Measurements from ENCODE around the gene ZNF783.
"Not testable (repeated sequence)": the region's sequence is repeated elsewhere in the genome, so short reads cannot be mapped to it uniquely, and the experiment has no call there.

Gene ZNF783

GRCh38 chr7:149330914-149331567 is 69.0 kb downstream of the ZNF783 start:
- FAIRE-seq (no peak), DNase-seq (ENCODE audit: insufficient read length) (no peak)
- no peak for TF ChIP-seq TAF1 (IDR thresholded peaks at IDR 0.05; ENCODE audit: borderline replicate concordance, low read depth, low read length)

- not testable (repeated sequence) for FAIRE-seq; DNase-seq (ENCODE audit: insufficient read length)
These were observed 70.8 kb downstream of the ZNF783 start for GRCh38 chr7:149332602-149333320.

- TF ChIP-seq POLR2A (IDR thresholded peaks at IDR 0.05; ENCODE audit: low read depth, low read length) (no peak), POLR2AphosphoS5 (IDR thresholded peaks at IDR 0.05; ENCODE audit: low read depth, low read length) (no peak), TAF1 (IDR thresholded peaks at IDR 0.05; ENCODE audit: borderline replicate concordance, low read depth, low read length) (no peak)
- FAIRE-seq (no peak), DNase-seq (ENCODE audit: insufficient read length) (no peak)
These were observed 71.3 kb downstream of the ZNF783 start for GRCh38 chr7:149333321-149333717.

- DNase-seq (ENCODE audit: insufficient read length) = no peak
- FAIRE-seq = no peak
- TF ChIP-seq TAF1 (IDR thresholded peaks at IDR 0.05; ENCODE audit: borderline replicate concordance, low read depth, low read length) = no peak
- TF ChIP-seq POLR2AphosphoS5 (IDR thresholded peaks at IDR 0.05; ENCODE audit: low read depth, low read length) = no peak
These were observed 72.2 kb downstream of the ZNF783 start for GRCh38 chr7:149334219-149334618.

Data from GM12892 (cell line).